Measurements from ENCODE around the gene WASHC2C. TPM values are rescaled to one million over a fixed set of nuclear protein-coding genes. Genes with fewer than 3 reads are reported as not detected.

Gene WASHC2C
- total RNA-seq, 1 donor from 2014 or later, result 39.9 TPM

Other genes starting within 250 kb of the WASHC2C start
- 19.7 and 21.0 TPM in 2 replicates for gene ZFAND4, start 54.5 kb upstream of the WASHC2C start, total RNA-seq
- 19.8 and 22.0 TPM in 2 replicates for gene AGAP4, start 120.2 kb downstream of the WASHC2C start, total RNA-seq
- gene TIMM23, start 245.2 kb downstream of the WASHC2C start, total RNA-seq, result 66.1 and 68.3 TPM in 2 replicates